Endothelial cell of umbilical vein (primary cell): ENCODE measurements around the gene PGM2L1. TPM values are rescaled to one million over a fixed set of nuclear protein-coding genes. Genes with fewer than 3 reads are reported as not detected.

ENCODE experiments used
- BruUV-seq: library from RNA; stranded (reverse); fragments of 400-500 nt; replicated peaks from 2 replicates; lab custom pipeline; 2021; lab: Mats Ljungman, UMichigan
- CTCF ChIA-PET: fragments of 300-600, 350-600 bp; sonication (Branson Sonifier 250); formaldehyde crosslinking; loops from one replicate; lab custom pipeline; 2021; ENCODE audit warnings: antibody characterized with exemption, inconsistent platforms; lab: Charles Lee
- POLR2A ChIA-PET: fragments of 300-600, 350-600 bp; sonication (Branson Sonifier 250); formaldehyde crosslinking; loops from one replicate; lab custom pipeline; 2021; ENCODE audit warnings: antibody characterized with exemption, inconsistent platforms; lab: Charles Lee
- DNase-seq: peaks from one replicate; pipeline ENCODE4 v3.0.0-alpha.2; 2011; ENCODE audit warnings: low read depth, low spot score
- FAIRE-seq: peaks from 2 replicates; lab custom pipeline; 2011; peaks lifted over from hg19 to GRCh38; lab: Jason Lieb, UNC
- H2AFZ ChIP-seq: 2 replicates; pipeline ENCODE4 v1.6.0; 2012; ENCODE audit warnings: low read depth, low read length, control low read depth, inconsistent platforms
- H3K27ac ChIP-seq: 2 replicates; pipeline ENCODE4 v1.5.1; 2011; ENCODE audit warnings: low read depth, mild to moderate bottlenecking, control low read depth, low read length, moderate library complexity; ENCODE audit not compliant: insufficient read depth
- H3K27me3 ChIP-seq, 2 experiments: 2 replicates each; pipeline versions ENCODE4 v1.6.0 to v1.6.1; 2011; ENCODE audit warnings: low read length in 2 of 2, mixed read lengths in 1 of 2; ENCODE audit not compliant: control insufficient read depth in 2 of 2, insufficient read depth in 2 of 2
- H3K36me3 ChIP-seq, 2 experiments: 2 replicates in 1 of 2; 3 replicates in 1 of 2; pipeline ENCODE4 v1.5.1; 2011; ENCODE audit warnings: low read length in 2 of 2, mild to moderate bottlenecking in 1 of 2, moderate library complexity in 1 of 2; ENCODE audit not compliant: control insufficient read depth in 2 of 2, insufficient read depth in 2 of 2; ENCODE audit errors: extremely low read depth in 1 of 2
- H3K4me1 ChIP-seq: 3 replicates; pipeline ENCODE4 v1.5.1; 2011; ENCODE audit warnings: mild to moderate bottlenecking, low read length; ENCODE audit not compliant: control insufficient read depth, insufficient read depth; ENCODE audit errors: extremely low read depth
- H3K4me2 ChIP-seq: 2 replicates; pipeline ENCODE4 v1.6.1; 2011; ENCODE audit warnings: low read length, control low read depth, mixed read lengths; ENCODE audit not compliant: insufficient read depth
- H3K4me3 ChIP-seq, 3 experiments: fragments of 200-600 bp in 1 of 3; sonication (generic), shearing (Covaris generic) in 1 of 3; replicated peaks in 1 of 3; 2 replicates each; pipeline ENCODE4 v1.5.1; 2011 to 2016; ENCODE audit warnings: control low read depth in 3 of 3, low read length in 3 of 3, mild to moderate bottlenecking in 2 of 3, inconsistent platforms in 1 of 3, low read depth in 1 of 3, moderate library complexity in 1 of 3; ENCODE audit not compliant: insufficient read depth in 1 of 3
- H3K79me2 ChIP-seq: 2 replicates; pipeline ENCODE4 v1.6.0; 2012; ENCODE audit warnings: low read length, inconsistent platforms; ENCODE audit not compliant: control insufficient read depth, insufficient read depth
- H3K9ac ChIP-seq: replicated peaks from 2 replicates; pipeline ENCODE3; 2011; ENCODE audit warnings: low read length, control low read depth; ENCODE audit not compliant: insufficient read depth; ENCODE audit errors: extremely low read depth
- H3K9me1 ChIP-seq: replicated peaks from 3 replicates; pipeline ENCODE4 v1.6.0; 2011; ENCODE audit warnings: mild to moderate bottlenecking, low read length; ENCODE audit not compliant: control insufficient read depth, insufficient read depth; ENCODE audit errors: extremely low read depth
- H3K9me3 ChIP-seq: replicated peaks from 2 replicates; pipeline ENCODE4 v1.5.1; 2012; ENCODE audit warnings: low read length, inconsistent platforms; ENCODE audit not compliant: control insufficient read depth, insufficient read depth
- H4K20me1 ChIP-seq: replicated peaks from 2 replicates; pipeline ENCODE3; 2011; ENCODE audit warnings: mild to moderate bottlenecking, low read length; ENCODE audit not compliant: control insufficient read depth, insufficient read depth; ENCODE audit errors: extremely low read depth
- CTCF ChIP-seq, 2 donors: IDR thresholded peaks; 1 replicate in 1 of 2; 2 replicates in 1 of 2; pipeline ENCODE4 v1.5.1; 2011; ENCODE audit warnings: low read length in 2 of 2, mild to moderate bottlenecking in 2 of 2, moderate library complexity in 2 of 2, control low read depth in 1 of 2, inconsistent platforms in 1 of 2, low read depth in 1 of 2; ENCODE audit not compliant: insufficient read depth in 1 of 2; ENCODE audit errors: extremely low read depth in 1 of 2
- EZH2 ChIP-seq: IDR thresholded peaks from 2 replicates; pipeline ENCODE4 v1.6.1; 2012; ENCODE audit warnings: borderline replicate concordance, low read depth, mild to moderate bottlenecking, moderate library complexity, low read length, inconsistent platforms; ENCODE audit not compliant: severe bottlenecking
- FOS ChIP-seq: IDR thresholded peaks from 2 replicates; pipeline ENCODE4 v1.6.1; 2011; ENCODE audit warnings: mild to moderate bottlenecking, low read length, moderate library complexity, borderline replicate concordance; ENCODE audit not compliant: insufficient read depth
- GATA2 ChIP-seq: IDR thresholded peaks from 2 replicates; pipeline ENCODE4 v1.7.0; 2011; ENCODE audit warnings: low read depth, mild to moderate bottlenecking, moderate library complexity, mixed read lengths, low read length; ENCODE audit not compliant: insufficient read length, insufficient read depth
- JUN ChIP-seq: IDR thresholded peaks from 2 replicates; pipeline ENCODE4 v1.6.1; 2011; ENCODE audit warnings: borderline replicate concordance, low read depth; ENCODE audit not compliant: insufficient read length, insufficient read depth
- MAX ChIP-seq: IDR thresholded peaks from 2 replicates; pipeline ENCODE4 v1.6.1; 2011; ENCODE audit not compliant: insufficient read depth, insufficient read length
- MYC ChIP-seq: IDR thresholded peaks from one replicate; pipeline ENCODE4 v1.6.1; 2011; ENCODE audit warnings: mild to moderate bottlenecking, low read depth, low read length
- POLR2A ChIP-seq: IDR thresholded peaks from 2 replicates; pipeline ENCODE4 v1.6.1; 2012; ENCODE audit warnings: low read depth, mild to moderate bottlenecking, control low read depth, low read length
- POLR2AphosphoS5 ChIP-seq: IDR thresholded peaks from 2 replicates; pipeline ENCODE4 v1.6.1; 2012; ENCODE audit warnings: low read depth, mild to moderate bottlenecking, control low read depth, low read length, moderate library complexity; ENCODE audit not compliant: insufficient read depth
- dilution Hi-C: fragments of 300-500 bp; cut with MboI; formaldehyde crosslinking; loops from one replicate; pipeline ENCODE4 v1.15.0; 2019; ENCODE audit warnings: low sequenced_read_pairs; ENCODE audit not compliant: extremely low pct_ligation_motif_present
- intact Hi-C: fragments of 100-400 bp; cut with micrococcal nuclease; formaldehyde crosslinking; loops from one replicate; pipeline ENCODE4 v1.10.0; 2022
- polyA plus RNA-seq, 4 experiments: library from polyadenylated mRNA; depleted of rRNA in 3 of 4; stranded (reverse) in 3 of 4; unstranded in 1 of 4; fragments of >200 nt; gene quantifications; 2 replicates each; pipeline versions ENCODE4 v1.2.1 to v1.2.3, GENCODE V29; 2011 to 2012; ENCODE audit warnings: missing spikeins in 1 of 4
- total RNA-seq: library from RNA; stranded (reverse); gene quantifications from 2 replicates; pipeline ENCODE4 v1.2.3, GENCODE V29; 2021

Gene PGM2L1
- total and polyA plus RNA-seq, 2 donors (not counting 3 experiments of a cell fraction or from before 2014, with no cell fraction given) = 7.9 to 31.4 TPM

- H4K20me1 ChIP-seq = no peaks in the 10 kb centered on the region
- intact Hi-C loops (loop anchor here (2.0 kb wide), 2 partner anchors 29 to 127 kb away; no protein-coding TSS in a partner anchor), dilution Hi-C loops (no loop called here)
- H3K4me3 ChIP-seq = no peak overlapping the region
- ChIA-PET CTCF (interaction anchor here (1.4 to 9.4 kb wide), 3 partner anchors 57 to 191 kb away, joined by 7 to 440 read pairs (median 134); no protein-coding TSS in a partner anchor), POLR2A (no interaction called here)
- no peaks in the 10 kb centered on the region for H3K27me3 ChIP-seq
- TF ChIP-seq CTCF (IDR thresholded peaks at IDR 0.05; ENCODE audit: extremely low read depth in 1 of 2, insufficient read depth in 1 of 2, low read depth in 1 of 2, low read length in 2 of 2) (no peak), EZH2 (no peak), FOS (no peak), POLR2AphosphoS5 (no peak), MAX (no peak), GATA2 (no peak), POLR2A (no peak), JUN (no peak), MYC (no peak)
- DNase-seq (no peak), FAIRE-seq (no peak)
- BruUV-seq = no TSS peak
- H3K9me3 ChIP-seq = no peaks in the 10 kb centered on the region
- H3K36me3 ChIP-seq = no peaks in the 10 kb centered on the region
- no peak overlapping the region for H3K9ac ChIP-seq
- H2AFZ ChIP-seq = no peak overlapping the region
- H3K27ac ChIP-seq = no peak overlapping the region
- H3K79me2 ChIP-seq = no peaks in the 10 kb centered on the region
- H3K4me2 ChIP-seq = no peak overlapping the region
- no peaks in the 10 kb centered on the region for H3K9me1 ChIP-seq
- H3K4me1 ChIP-seq = peaks cover 11% of the 10 kb centered on the region
Measured at GRCh38 chr11:74447720-74448119, 49.5 kb upstream of the PGM2L1 start.
